ENCODE measurements around the gene ZHX3. TPM values are rescaled to one million over a fixed set of nuclear protein-coding genes. Genes with fewer than 3 reads are reported as not detected.

ZHX3 gene
- total RNA-seq, 3 donors from 2014 or later (not counting 1 experiment from before 2014, with no cell fraction given): 9.0 to 11.8 (median 10.3) TPM

- intact Hi-C loops (cut with micrococcal nuclease): no loop called here
- Histone ChIP-seq H3K27ac (ENCODE audit: low read length) (no peak overlapping the region), H3K4me3 (ENCODE audit: low read length) (no peak overlapping the region), H3K9me3 (ENCODE audit: control insufficient read depth, insufficient read depth, low read length) (no peaks in the 10 kb centered on the region), H3K4me1 (ENCODE audit: control insufficient read depth, insufficient read depth, low read length) (peaks cover 62% of the 10 kb centered on the region), H3K36me3 (ENCODE audit: control insufficient read depth, insufficient read depth, low read length) (peaks cover 74% of the 10 kb centered on the region), H3K27me3 (ENCODE audit: control insufficient read depth, insufficient read depth, low read length) (no peaks in the 10 kb centered on the region)
- H3K27me3 Mint-ChIP-seq (ENCODE audit: low read depth in 2 of 2): peaks cover 0 to 5% of the 10 kb centered on the region in 2 donors
- WGBS (ENCODE audit: insufficient coverage): 88% methylated on average over 11 of the region's 11 CpGs
- TF ChIP-seq CTCF (IDR thresholded peaks at IDR 0.05): no peak
- peaks cover 22% of the 10 kb centered on the region for H3K36me3 Mint-ChIP-seq
- H3K4me3 Mint-ChIP-seq: no peak overlapping the region
- H3K27ac Mint-ChIP-seq: peak overlapping the region in 1 of 2 donors; percentile 34
- H3K4me1 Mint-ChIP-seq: peaks cover 55 to 59% of the 10 kb centered on the region in 2 donors
- H3K9me3 Mint-ChIP-seq: no peaks in the 10 kb centered on the region
- ATAC-seq (no peak), DNase-seq (no peak)
Observed at GRCh38 chr20:41162396-41162795, 155.1 kb downstream of the ZHX3 start.

- Histone ChIP-seq H3K4me3 (ENCODE audit: low read length) (no peak overlapping the region), H3K36me3 (ENCODE audit: control insufficient read depth, insufficient read depth, low read length) (peaks cover 69% of the 10 kb centered on the region), H3K9me3 (ENCODE audit: control insufficient read depth, insufficient read depth, low read length) (no peaks in the 10 kb centered on the region), H3K27ac (ENCODE audit: low read length) (no peak overlapping the region), H3K27me3 (ENCODE audit: control insufficient read depth, insufficient read depth, low read length) (no peaks in the 10 kb centered on the region), H3K4me1 (ENCODE audit: control insufficient read depth, insufficient read depth, low read length) (peaks cover 62% of the 10 kb centered on the region)
- WGBS (ENCODE audit: insufficient coverage): no CpG with 5 or more reads among the region's 1 CpG
- DNase-seq (peak in 1 of 2 donors; percentile 49), ATAC-seq (no peak)
- no peak for TF ChIP-seq CTCF (IDR thresholded peaks at IDR 0.05)
- H3K27ac Mint-ChIP-seq: peak overlapping the region; percentile 34 to 53
- H3K4me1 Mint-ChIP-seq: peaks cover 55 to 59% of the 10 kb centered on the region in 2 donors
- peaks cover 0 to 5% of the 10 kb centered on the region in 2 donors for H3K27me3 Mint-ChIP-seq (ENCODE audit: low read depth in 2 of 2)
- intact Hi-C loops (cut with micrococcal nuclease): no loop called here
- H3K9me3 Mint-ChIP-seq: no peaks in the 10 kb centered on the region
- H3K36me3 Mint-ChIP-seq: peaks cover 17% of the 10 kb centered on the region
- H3K4me3 Mint-ChIP-seq: no peak overlapping the region
Observed at GRCh38 chr20:41161886-41162285, 155.6 kb downstream of the ZHX3 start.

GRCh38 chr20:41160686-41161085 is 156.8 kb downstream of the ZHX3 start:
- TF ChIP-seq CTCF (IDR thresholded peaks at IDR 0.05): no peak
- 99% methylated on average over 2 of the region's 2 CpGs for WGBS (ENCODE audit: insufficient coverage)
- DNase-seq (no peak), ATAC-seq (no peak)
- H3K36me3 ChIP-seq (ENCODE audit: control insufficient read depth, insufficient read depth, low read length): peaks cover 57% of the 10 kb centered on the region
- peaks cover 11% of the 10 kb centered on the region for H3K36me3 Mint-ChIP-seq
- H3K27me3 Mint-ChIP-seq (ENCODE audit: low read depth in 2 of 2): peaks cover 0 to 5% of the 10 kb centered on the region in 2 donors
- H3K9me3 Mint-ChIP-seq: no peaks in the 10 kb centered on the region
- H3K9me3 ChIP-seq (ENCODE audit: control insufficient read depth, insufficient read depth, low read length): no peaks in the 10 kb centered on the region
- peak overlapping the region; percentile 93 to 97 for H3K27ac Mint-ChIP-seq
- intact Hi-C loops (cut with micrococcal nuclease): no loop called here
- H3K4me1 ChIP-seq (ENCODE audit: control insufficient read depth, insufficient read depth, low read length): peaks cover 72% of the 10 kb centered on the region
- H3K4me1 Mint-ChIP-seq: peaks cover 59 to 65% of the 10 kb centered on the region in 2 donors
- no peaks in the 10 kb centered on the region for H3K27me3 ChIP-seq (ENCODE audit: control insufficient read depth, insufficient read depth, low read length)
- H3K4me3 ChIP-seq (ENCODE audit: low read length): no peak overlapping the region
- peak overlapping the region; percentile 9 for H3K27ac ChIP-seq (ENCODE audit: low read length)
- H3K4me3 Mint-ChIP-seq: no peak overlapping the region

DNA sequence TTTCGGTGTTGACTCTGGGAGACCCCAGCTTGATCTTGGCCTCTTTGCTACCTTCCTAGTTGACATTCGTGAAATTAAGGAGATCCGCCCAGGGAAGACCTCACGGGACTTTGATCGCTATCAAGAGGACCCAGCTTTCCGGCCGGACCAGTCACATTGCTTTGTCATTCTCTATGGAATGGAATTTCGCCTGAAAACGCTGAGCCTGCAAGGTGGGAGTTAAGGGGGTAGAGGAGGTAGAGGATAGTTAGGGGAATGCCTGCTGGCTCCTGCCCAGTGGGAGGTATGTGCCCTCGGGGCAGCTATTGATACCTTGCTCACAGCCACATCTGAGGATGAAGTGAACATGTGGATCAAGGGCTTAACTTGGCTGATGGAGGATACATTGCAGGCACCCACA is 158.0 kb downstream of the ZHX3 start:
- Mint-ChIP-seq H3K36me3 (peaks cover 9% of the 10 kb centered on the region), H3K27me3 (ENCODE audit: low read depth in 2 of 2) (peaks cover 0 to 5% of the 10 kb centered on the region in 2 donors), H3K27ac (peak overlapping the region; percentile 93 to 97), H3K4me3 (no peak overlapping the region), H3K4me1 (peaks cover 70 to 76% of the 10 kb centered on the region in 2 donors), H3K9me3 (no peaks in the 10 kb centered on the region)
- intact Hi-C loops (cut with micrococcal nuclease): no loop called here
- Histone ChIP-seq H3K4me3 (ENCODE audit: low read length) (no peak overlapping the region), H3K4me1 (ENCODE audit: control insufficient read depth, insufficient read depth, low read length) (peaks cover 83% of the 10 kb centered on the region), H3K9me3 (ENCODE audit: control insufficient read depth, insufficient read depth, low read length) (no peaks in the 10 kb centered on the region), H3K36me3 (ENCODE audit: control insufficient read depth, insufficient read depth, low read length) (peaks cover 46% of the 10 kb centered on the region), H3K27ac (ENCODE audit: low read length) (peak overlapping the region; percentile 88), H3K27me3 (ENCODE audit: control insufficient read depth, insufficient read depth, low read length) (no peaks in the 10 kb centered on the region)
- ATAC-seq (no peak), DNase-seq (no peak)
- WGBS (ENCODE audit: insufficient coverage): 95% methylated on average over 10 of the region's 10 CpGs
- TF ChIP-seq CTCF (IDR thresholded peaks at IDR 0.05): no peak
